ENCODE results near the gene GARS1.
"Not testable (repeated sequence)": the region's sequence is repeated elsewhere in the genome, so short reads cannot be mapped to it uniquely, and the experiment has no call there.

GARS1 gene, protein sequence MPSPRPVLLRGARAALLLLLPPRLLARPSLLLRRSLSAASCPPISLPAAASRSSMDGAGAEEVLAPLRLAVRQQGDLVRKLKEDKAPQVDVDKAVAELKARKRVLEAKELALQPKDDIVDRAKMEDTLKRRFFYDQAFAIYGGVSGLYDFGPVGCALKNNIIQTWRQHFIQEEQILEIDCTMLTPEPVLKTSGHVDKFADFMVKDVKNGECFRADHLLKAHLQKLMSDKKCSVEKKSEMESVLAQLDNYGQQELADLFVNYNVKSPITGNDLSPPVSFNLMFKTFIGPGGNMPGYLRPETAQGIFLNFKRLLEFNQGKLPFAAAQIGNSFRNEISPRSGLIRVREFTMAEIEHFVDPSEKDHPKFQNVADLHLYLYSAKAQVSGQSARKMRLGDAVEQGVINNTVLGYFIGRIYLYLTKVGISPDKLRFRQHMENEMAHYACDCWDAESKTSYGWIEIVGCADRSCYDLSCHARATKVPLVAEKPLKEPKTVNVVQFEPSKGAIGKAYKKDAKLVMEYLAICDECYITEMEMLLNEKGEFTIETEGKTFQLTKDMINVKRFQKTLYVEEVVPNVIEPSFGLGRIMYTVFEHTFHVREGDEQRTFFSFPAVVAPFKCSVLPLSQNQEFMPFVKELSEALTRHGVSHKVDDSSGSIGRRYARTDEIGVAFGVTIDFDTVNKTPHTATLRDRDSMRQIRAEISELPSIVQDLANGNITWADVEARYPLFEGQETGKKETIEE

GRCh38 chr7:30594540-30595435 lies at the start of gene GARS1:
Gene GARS1, plus strand, starts transcription at chr7:30594878. Its CDS starts 44 bp downstream, at chr7:30594922.
- DNase-seq (ENCODE audit: low read depth in 2 of 2): peak; percentile 72 to 78

DNA sequence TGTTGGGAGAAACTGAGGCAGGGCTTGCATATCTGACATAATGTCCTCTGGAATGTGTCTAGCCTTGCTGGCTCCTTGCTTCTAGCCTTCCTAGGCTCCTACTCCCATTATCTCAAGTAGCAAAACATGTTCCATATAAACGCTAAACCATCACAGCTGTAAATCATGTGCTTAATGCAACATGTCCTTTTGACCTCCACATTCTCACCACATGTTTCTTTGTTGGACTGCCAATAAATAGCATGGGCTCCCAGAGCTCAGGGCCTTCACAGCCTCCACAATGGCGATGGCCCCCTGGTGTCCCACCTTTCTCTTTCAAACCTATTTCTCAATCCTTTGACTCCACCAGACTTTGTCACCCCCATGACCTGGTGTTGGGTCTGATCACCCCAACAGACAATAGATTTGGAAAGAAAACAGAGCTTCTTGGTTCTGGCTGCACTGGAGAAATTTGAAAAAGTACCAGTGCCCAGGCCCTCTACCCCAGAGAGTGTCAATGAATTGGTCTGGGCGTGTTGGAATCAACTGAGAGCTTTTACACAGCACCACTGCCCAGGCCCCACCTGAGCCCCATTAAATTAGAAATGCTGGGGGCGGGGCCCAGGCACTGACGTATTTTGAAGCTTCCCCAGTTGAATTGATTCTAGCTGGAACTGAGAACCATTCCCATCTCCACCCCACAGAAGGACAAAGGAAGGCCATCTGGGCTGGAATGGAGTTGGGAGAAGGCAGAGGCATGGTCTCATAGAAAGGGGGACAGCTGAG lies 48.7 kb upstream of the GARS1 start:
- no peak for DNase-seq (ENCODE audit: low read depth in 2 of 2)

GRCh38 chr7:30546596-30546995 lies 48.1 kb upstream of the GARS1 start:
- no peak for DNase-seq (ENCODE audit: low read depth in 2 of 2)

- DNase-seq (ENCODE audit: low read depth in 2 of 2): peak in 1 of 2 experiments; percentile 36
Observed at GRCh38 chr7:30548845-30549244, 45.8 kb upstream of the GARS1 start.

DNA sequence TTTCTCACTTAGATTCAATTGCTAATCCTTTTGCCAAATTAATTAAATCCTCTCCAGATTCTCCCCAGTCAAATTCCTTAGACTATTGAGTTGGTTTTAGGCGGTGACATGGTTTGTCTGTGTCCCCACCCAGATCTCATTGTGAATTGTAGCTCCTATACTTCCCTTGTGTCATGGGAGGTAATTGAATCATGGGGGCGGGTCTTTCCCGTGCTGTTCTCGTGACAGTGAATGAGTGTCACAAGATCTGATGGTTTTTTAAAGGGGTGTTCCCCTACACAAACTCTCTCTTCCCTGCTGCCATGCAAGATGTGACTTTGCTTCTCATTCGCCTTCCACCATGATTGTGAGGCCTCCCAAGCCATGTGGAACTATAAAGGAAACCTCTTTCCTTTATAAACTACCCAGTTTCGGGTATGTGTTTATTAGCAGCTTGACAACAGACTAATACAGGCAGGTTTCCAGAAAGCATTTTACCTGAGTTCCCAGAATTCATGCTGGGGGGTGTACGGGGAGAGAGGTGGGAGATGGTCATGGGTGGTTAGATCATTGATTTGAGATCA lies 44.7 kb upstream of the GARS1 start:
- no peak for DNase-seq (ENCODE audit: low read depth in 2 of 2)

DNA sequence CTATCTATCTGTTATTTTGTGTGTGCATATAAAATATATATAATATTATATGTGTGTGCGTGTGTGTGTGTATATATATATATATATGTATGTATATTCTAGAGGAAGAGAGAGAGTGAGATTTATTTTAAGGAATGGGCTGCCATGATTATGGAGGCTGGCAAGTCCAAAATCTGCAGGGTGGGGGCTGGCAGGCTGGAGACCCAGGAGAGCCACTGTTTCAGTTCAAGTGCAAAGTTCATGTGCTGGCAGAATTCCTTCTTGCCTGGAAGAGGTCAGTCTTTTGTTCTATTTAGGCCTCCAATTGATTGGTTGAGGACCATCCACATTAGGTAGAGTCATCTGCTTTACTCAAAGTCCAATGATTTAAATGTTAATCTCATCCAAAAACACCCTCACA lies 42.3 kb upstream of the GARS1 start:
- no peak for DNase-seq (ENCODE audit: low read depth in 2 of 2)

GRCh38 chr7:30553141-30553540 lies 41.5 kb upstream of the GARS1 start:
- no peak for DNase-seq (ENCODE audit: low read depth in 2 of 2)

DNA sequence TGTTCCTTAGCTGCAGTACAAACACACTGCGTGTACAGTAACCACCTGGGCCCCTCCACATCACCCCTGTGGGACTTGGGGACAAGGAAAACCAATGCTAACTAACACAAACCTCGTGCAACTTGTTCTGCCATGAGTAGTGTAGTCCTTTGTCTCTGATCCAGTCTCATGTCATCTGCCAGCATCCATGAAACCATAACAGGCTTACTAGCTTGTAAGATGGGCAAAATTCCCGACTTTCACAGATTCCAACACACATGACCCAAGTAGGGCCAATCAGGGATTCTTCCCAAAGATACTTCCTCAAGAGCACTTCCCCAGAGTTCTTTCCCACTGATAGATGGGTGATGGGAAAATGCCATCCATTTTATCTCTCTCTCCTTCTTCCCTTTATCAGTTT lies 41.1 kb upstream of the GARS1 start:
- no peak for DNase-seq (ENCODE audit: low read depth in 2 of 2)

DNA sequence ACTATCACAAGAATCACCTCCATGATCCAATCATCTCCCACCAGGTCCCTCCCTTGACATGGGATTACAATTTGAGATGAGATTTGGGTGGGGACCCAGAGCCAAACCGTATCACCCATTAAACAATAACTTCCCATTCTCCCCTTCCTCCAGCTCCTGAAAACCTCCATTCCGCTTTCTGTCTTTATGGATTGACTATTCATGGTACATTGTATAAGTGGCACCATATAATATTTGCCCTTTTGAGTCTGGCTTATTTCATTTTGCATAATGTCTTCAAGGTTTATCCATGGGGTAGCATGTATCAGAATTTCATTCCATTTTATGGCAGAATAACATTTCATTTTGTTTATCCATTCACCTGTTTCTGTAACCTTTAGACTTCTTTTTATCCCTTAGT lies 39.2 kb upstream of the GARS1 start:
- DNase-seq (ENCODE audit: low read depth in 2 of 2): no peak

- no peak for DNase-seq (ENCODE audit: low read depth in 2 of 2)
Observed at GRCh38 chr7:30556840-30557239, 37.8 kb upstream of the GARS1 start.

- DNase-seq (ENCODE audit: low read depth in 2 of 2): no peak
Observed at GRCh38 chr7:30557245-30557644, 37.4 kb upstream of the GARS1 start.

DNA sequence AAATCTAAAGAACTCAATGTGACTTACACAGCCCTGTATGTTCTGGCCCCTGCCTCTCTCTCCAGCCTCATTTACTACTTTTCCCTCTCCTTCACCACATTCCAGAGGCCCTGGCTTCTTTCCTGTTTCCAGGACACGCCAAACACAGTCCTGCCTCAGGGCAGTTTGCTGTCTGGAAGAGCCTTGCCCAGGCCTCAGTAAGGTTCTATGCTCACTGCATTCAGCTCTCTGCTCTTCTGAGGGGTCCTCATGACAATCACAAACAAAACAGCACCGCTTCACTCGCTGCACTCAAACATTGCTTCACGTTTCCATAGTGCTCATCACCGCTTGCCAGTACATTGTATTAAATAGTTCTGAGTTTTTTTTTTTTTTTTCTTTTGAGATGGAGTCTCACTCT lies 35.1 kb upstream of the GARS1 start:
- no peak for DNase-seq (ENCODE audit: low read depth in 2 of 2)

DNA sequence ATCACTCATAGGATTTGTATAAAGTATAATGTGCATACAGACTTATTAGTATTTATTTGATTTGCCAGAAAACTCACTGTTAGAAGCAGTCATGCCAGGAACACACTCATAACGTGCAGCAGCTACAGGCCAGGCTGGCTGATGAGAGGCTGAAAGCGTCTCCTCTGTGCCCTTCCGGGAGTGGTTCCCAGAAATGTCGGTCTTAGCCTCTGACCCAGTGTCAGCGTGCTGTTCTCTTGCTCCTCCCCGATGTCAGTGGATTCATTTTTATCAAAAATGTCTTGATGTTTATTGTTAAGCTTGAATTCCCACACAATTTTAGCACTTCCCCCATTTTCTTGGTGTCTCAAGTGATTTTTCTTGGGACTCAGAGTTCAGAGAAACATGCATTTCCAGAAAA lies 33.3 kb upstream of the GARS1 start:
- DNase-seq (ENCODE audit: low read depth in 2 of 2): no peak

DNA sequence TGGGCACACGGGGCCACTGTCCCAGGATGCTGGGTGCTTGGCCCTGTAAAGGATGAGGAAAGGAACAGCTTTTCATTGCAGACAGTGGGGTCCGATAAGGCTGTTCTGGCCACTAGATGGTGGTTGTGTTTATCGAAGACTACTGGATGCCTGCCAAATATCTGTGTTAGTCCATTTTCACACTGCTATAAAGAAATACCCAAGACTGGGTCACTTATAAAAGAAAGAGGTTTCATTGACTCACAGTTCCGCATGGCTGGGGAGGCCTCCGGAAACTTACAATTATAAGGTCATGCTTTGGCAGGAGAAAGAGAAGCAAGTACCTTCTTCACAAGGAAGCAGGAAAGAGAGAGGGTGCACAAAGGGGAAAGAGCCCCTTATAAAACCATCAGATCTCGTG lies 32.2 kb upstream of the GARS1 start:
- DNase-seq (ENCODE audit: low read depth in 2 of 2): no peak

- no peak for DNase-seq (ENCODE audit: low read depth in 2 of 2)
Observed at GRCh38 chr7:30562909-30563308, 31.8 kb upstream of the GARS1 start.

- no peak for DNase-seq (ENCODE audit: low read depth in 2 of 2)
Observed at GRCh38 chr7:30563326-30563942, 31.2 kb upstream of the GARS1 start.

- peak; percentile 34 to 44 for DNase-seq (ENCODE audit: low read depth in 2 of 2)
Observed at GRCh38 chr7:30564243-30564892, 30.3 kb upstream of the GARS1 start.

DNA sequence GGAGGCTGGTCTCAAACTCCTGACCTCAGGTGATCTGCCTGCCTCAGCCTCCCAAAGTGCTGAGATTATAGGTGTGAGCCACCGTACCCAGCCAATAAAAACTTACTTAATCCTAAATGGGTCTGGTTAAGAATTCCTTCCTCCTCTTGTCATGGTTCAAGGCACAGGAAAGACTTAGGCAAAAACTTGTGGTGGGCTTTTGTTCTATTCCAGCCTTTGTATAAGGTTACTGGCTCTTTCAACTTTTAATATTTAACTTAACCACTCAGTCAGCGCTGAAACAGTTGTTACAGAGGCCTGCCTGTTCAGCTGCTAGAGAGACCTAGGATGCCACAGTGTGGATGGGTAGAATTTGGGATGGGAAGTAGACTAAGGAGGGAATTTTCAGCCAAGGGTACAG lies 28.1 kb upstream of the GARS1 start:
- no peak for DNase-seq (ENCODE audit: low read depth in 2 of 2)

- no peak for DNase-seq (ENCODE audit: low read depth in 2 of 2)
Observed at GRCh38 chr7:30567081-30567480, 27.6 kb upstream of the GARS1 start.

GRCh38 chr7:30570238-30570637 lies 24.4 kb upstream of the GARS1 start:
- DNase-seq (ENCODE audit: low read depth in 2 of 2): not testable (repeated sequence)
